Bone marrow (tissue), 2 donors: Measurements from ENCODE around the gene PTPN7.
A peak's percentile ranks its signal among the peaks of the same experiment; 100 is the strongest.
"Not testable (repeated sequence)": the region's sequence is repeated elsewhere in the genome, so short reads cannot be mapped to it uniquely, and the experiment has no call there.

Experiments used
- DNase-seq, 2 donors: peaks; one replicate each; lab custom pipeline; 2025; lab: John Stamatoyannopoulos, UW

Gene PTPN7

GRCh38 chr1:202152399-202152798 is 8.0 kb downstream of the PTPN7 start:
- no peak for DNase-seq

- DNase-seq, result no peak
Measured at GRCh38 chr1:202151045-202151444, 9.4 kb downstream of the PTPN7 start.

GRCh38 chr1:202150602-202151001 is 9.8 kb downstream of the PTPN7 start:
- DNase-seq, result no peak

GRCh38 chr1:202150187-202150586 is 10.2 kb downstream of the PTPN7 start:
- no peak for DNase-seq

- DNase-seq, result no peak
Measured at GRCh38 chr1:202149566-202149965, 10.8 kb downstream of the PTPN7 start.

GRCh38 chr1:202148391-202148790 is 12.0 kb downstream of the PTPN7 start:
- no peak for DNase-seq

GRCh38 chr1:202146993-202147392 is 13.4 kb downstream of the PTPN7 start:
- no peak for DNase-seq

GRCh38 chr1:202146279-202146678 is 14.1 kb downstream of the PTPN7 start:
- no peak for DNase-seq

GRCh38 chr1:202145744-202146140 is 14.7 kb downstream of the PTPN7 start:
- not testable (repeated sequence) for DNase-seq

- DNase-seq, result no peak
Measured at GRCh38 chr1:202145068-202145743, 15.2 kb downstream of the PTPN7 start.

- peak in 1 of 2 donors; percentile 66 for DNase-seq
Measured at GRCh38 chr1:202144402-202145067, 15.9 kb downstream of the PTPN7 start, which contains the start of gene ARL8A. Gene ARL8A (minus strand): TSS chr1:202144737. CDS start chr1:202144572, 165 bp downstream.

GRCh38 chr1:202143768-202144401 is 16.5 kb downstream of the PTPN7 start:
- DNase-seq, result peak in 1 of 2 donors; percentile 49

GRCh38 chr1:202143011-202143767 is 17.2 kb downstream of the PTPN7 start:
- DNase-seq, result peak; percentile 49 to 63

- not testable (repeated sequence) for DNase-seq
Measured at GRCh38 chr1:202141468-202141867, 18.9 kb downstream of the PTPN7 start.

- no peak for DNase-seq
Measured at GRCh38 chr1:202140833-202141232, 19.6 kb downstream of the PTPN7 start.

- peak in 1 of 2 donors; percentile 37 for DNase-seq
Measured at GRCh38 chr1:202135221-202135721, 25.1 kb downstream of the PTPN7 start.

GRCh38 chr1:202134645-202135172 is 25.7 kb downstream of the PTPN7 start:
- DNase-seq, result no peak

GRCh38 chr1:202133989-202134388 is 26.4 kb downstream of the PTPN7 start:
- DNase-seq, result no peak

GRCh38 chr1:202133496-202133895 is 26.9 kb downstream of the PTPN7 start:
- no peak for DNase-seq

GRCh38 chr1:202133001-202133400 is 27.4 kb downstream of the PTPN7 start:
- no peak for DNase-seq

GRCh38 chr1:202131956-202132821 is 28.2 kb downstream of the PTPN7 start:
- no peak for DNase-seq
